HL-60 (cell line): Measurements from ENCODE around the gene TBC1D16.

Source experiments
- CTCF ChIP-seq: IDR thresholded peaks from one replicate; pipeline ENCODE4 v1.5.1; 2011; ENCODE audit warnings: low read length, control low read depth, inconsistent platforms; ENCODE audit not compliant: insufficient read depth
- POLR2AphosphoS5 ChIP-seq: IDR thresholded peaks from 2 replicates; pipeline ENCODE4 v1.6.1; 2012; ENCODE audit warnings: low read depth
- REST ChIP-seq: IDR thresholded peaks from 2 replicates; pipeline ENCODE4 v1.6.1; 2012; ENCODE audit warnings: low read depth; ENCODE audit not compliant: insufficient replicate concordance
- SPI1 ChIP-seq: IDR thresholded peaks from 2 replicates; pipeline ENCODE4 v1.6.1; 2012; ENCODE audit warnings: low read depth, mild to moderate bottlenecking, borderline replicate concordance

- TF ChIP-seq CTCF: no peak
- no peak for TF ChIP-seq POLR2AphosphoS5
- no peak for TF ChIP-seq REST
- no peak for TF ChIP-seq SPI1
These were observed 67.6 kb downstream of the TBC1D16 start for GRCh38 chr17:79968116-79968515.
